HG02763 (cell line): ENCODE measurements around the gene TBL1XR1.
"Not testable (repeated sequence)": the region's sequence is repeated elsewhere in the genome, so short reads cannot be mapped to it uniquely, and the experiment has no call there.

Source experiments
- ATAC-seq: cut with Tn5 transposase; IDR thresholded peaks from one replicate; pipeline ENCODE4 v1.9.1; 2021; ENCODE audit warnings: mild to moderate bottlenecking, moderate library complexity; ENCODE audit not compliant: unreplicated experiment

The TBL1XR1 gene

GRCh38 chr3:177144922-177145321 is 52.4 kb downstream of the TBL1XR1 start:
- peak; percentile 59 for ATAC-seq

DNA sequence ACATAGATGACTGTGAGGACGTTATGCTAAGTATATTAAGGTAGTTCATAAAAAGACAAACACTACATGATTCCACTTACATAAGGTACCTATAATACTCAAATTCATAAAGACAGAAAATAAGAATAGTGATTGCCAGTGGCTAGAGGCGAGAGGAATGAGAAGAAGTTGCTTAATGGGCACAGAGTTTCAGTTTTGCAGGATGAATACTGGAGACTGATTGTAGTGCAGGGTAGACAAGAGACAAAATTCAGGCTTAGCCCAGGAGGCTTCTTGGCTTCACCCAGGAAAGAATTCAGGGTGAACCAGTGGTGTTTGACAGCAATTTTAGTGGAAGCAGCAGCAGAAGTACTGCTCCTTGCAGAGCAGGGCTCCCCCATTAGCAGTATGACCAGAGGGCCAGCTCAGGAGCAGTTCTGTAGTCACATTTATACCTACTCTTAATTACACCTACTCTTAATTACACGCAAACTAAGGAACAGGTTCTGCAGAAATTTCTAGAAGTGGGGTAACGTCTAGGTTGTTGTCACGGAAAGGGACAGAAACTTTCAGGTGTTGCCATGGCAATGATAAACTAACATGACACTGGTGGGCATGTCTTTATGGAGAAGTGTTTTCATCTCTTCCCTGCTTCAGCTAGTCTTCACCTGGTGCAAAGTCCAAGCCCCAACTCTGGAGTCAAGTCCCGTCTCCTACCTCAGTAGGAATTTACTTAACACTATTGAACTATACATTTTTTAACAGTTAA is 55.2 kb downstream of the TBL1XR1 start:
- ATAC-seq, result no peak

- no peak for ATAC-seq
These were observed 55.8 kb downstream of the TBL1XR1 start for GRCh38 chr3:177141471-177141870.

DNA sequence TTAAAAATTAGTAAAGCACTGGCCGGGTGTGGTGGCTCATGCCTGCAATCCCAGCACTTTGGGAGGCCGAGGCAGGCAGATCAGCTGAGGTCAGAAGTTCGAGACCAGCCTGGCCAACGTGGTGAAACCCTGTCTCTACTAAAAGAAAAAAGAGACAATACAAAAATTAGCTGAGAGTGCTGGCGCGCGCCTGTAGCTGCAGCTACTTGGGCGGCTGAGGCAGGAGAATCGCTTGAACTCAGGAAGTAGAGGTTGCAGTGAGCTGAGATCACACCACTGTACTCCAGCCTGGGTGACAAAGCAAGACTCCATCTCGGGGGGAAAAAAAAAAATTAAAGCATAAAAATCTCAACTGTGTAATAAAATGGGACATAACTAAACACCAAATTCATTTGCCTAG is 58.1 kb downstream of the TBL1XR1 start:
- ATAC-seq, result not testable (repeated sequence)

DNA sequence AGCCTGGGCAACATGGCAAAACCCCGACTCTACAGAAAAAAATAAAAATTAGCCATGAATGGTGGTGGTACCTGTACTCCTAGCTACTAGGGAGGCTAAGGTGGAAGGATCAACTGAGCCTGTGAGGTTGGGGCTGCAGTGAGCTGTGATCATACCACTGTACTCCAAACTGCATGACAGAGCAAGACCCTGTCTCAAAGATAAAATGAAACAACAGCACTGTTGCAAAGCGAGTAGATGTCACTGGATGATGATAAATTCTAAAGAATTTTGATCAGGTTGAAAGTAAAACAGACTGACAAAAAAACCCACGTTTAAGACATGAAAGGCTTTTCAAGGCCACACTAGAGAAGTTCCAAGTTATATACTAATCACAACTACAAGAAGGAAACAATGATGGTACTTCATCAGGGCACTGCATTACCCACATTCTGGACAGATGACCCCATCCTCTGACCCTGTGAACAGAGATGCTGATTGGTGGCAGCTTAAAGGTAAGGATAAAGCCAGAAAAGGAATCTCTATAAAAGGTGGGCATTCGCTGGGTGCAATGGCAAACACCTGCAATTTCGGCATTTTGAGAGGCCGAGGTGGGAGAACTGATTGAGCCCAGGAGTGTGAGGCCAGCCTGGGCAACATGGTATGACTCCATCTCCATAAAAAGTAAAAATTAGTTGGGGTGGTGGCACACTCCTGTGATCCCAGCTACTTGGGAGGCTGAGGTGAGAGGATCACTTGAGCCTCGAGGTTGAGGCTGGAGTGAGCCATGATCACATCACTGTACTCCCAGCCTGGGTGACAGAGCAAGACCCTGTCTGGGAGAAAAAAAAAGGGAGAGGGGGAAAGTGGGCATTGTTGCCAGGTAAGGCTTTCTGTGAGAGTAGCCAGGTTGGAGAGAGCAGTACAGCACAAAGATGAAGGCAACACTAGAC is 59.2 kb downstream of the TBL1XR1 start:
- no peak for ATAC-seq

- ATAC-seq, result no peak
These were observed 60.5 kb downstream of the TBL1XR1 start for GRCh38 chr3:177136741-177137140.

GRCh38 chr3:177135841-177136492 is 61.3 kb downstream of the TBL1XR1 start:
- no peak for ATAC-seq

DNA sequence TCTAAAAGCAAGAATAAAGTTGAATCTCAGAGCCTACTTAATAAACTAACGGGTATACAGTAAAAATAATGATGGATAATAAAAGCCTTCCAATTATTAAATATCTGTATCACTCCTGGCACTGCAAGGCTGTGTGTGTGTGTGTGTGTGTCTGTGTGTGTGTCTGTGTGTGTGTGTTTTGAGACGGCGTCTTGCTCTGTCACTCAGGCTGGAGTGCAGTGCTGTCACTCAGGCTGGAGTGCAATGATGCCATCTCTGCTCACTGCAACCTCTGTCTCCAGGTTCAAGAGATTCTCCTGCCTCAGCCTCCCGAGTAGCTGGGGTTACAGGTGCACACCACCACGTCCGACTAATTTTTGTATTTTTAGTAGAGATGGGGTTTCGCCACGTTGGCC is 62.5 kb downstream of the TBL1XR1 start:
- no peak for ATAC-seq

- no peak for ATAC-seq
These were observed 63.1 kb downstream of the TBL1XR1 start for GRCh38 chr3:177133860-177134815.

- no peak for ATAC-seq
These were observed 65.2 kb downstream of the TBL1XR1 start for GRCh38 chr3:177131927-177132636.

- no peak for ATAC-seq
These were observed 70.3 kb downstream of the TBL1XR1 start for GRCh38 chr3:177127008-177127407.

DNA sequence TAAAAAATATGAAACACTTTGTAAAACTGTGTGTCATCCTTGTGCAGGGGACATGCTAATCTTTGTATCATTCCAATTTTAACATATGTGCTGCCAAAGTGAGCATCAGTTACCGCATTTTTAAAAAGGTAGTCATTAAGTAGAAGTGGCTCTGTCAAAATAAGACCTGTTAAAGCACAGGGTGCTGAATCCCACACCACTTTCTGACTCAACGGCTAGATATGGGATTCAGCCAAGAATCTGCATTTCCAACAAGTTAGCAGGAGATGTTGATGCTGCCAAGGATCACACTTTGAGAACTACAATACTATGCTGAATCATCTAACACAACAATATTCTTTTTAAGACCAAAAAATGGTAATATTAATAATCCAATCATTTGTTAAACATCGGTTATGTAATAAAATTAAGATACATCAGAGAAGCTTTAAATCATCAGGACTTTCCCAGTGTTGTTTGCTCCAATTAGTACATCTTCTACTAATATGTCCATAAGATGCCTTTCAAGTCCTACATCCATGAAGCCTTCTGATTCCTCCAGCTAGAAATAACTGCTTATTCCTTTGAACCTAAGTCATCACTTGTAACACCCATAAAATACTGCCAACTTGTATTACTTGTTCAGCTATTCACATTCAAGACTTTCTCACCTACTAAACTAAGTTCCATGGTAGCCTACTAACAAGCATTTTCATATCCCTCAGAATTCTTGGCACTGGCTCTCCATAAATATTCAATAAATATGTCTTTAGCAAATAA is 71.1 kb downstream of the TBL1XR1 start:
- no peak for ATAC-seq

DNA sequence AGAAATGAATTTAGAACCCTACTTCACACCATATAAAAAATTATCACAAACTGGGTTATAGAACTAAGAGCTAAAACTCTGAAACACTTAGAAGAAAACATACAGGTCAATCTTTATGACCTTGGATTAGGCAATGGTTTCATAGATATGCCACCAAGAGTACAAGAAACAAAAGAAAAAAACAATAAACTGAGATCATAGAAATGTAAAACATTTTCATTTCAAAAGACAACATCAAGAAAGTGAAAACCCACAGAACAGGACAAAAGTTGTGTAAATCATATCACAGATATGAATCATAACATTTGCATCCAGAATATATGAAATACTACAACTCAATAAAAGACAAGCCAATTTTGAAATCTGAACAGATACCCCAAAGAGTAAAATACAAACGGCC is 72.4 kb downstream of the TBL1XR1 start:
- no peak for ATAC-seq

GRCh38 chr3:177123822-177124221 is 73.5 kb downstream of the TBL1XR1 start:
- no peak for ATAC-seq

DNA sequence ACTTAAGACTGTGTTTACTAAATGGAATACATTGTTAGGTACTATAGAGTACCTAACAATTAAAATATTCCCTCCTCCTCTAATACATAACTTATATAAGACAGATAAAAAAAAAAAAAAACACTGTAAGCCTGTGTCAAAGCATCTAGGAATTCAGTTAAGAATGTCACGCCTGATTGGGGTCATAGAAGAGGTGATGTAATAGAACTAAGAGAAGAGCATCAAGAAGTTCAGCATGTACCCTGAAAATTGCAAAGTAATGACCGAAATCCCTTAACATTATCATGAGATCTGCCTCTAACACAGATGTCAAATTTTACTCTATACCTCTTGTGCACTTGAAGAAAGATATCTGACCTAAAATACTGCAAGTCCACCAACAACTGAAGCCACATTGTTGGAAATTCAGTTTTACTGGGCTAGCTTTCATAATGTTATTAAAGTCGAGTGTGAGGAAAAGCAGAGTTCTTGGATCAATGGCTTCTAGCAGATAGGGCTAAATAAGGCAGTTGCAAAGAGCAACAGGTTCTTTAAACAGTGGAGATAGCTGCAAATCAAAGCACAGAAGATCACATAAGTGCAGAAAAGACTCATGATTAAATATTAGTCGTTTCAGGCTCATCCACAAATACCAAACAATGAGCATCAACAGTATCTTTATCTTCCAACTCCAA is 75.0 kb downstream of the TBL1XR1 start:
- no peak for ATAC-seq

DNA sequence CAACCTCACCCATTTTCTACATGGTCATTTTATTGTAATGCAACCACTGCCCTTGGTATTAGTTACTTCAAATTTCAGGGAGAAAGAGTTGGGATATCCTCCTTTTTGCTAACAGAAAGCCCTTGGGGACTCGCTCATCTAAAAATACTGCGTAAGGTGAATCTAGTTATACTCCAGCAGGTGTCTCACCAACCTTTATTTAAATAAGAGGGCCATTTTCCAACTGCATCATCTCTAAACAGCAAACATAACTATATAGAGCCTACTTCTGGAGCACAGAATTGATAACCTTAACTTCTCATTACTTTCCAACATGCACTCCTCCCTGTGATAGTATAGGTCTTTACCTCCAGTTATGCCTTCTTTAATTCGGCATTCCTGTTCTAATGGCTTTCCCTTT is 77.5 kb downstream of the TBL1XR1 start:
- ATAC-seq, result no peak

GRCh38 chr3:177114253-177114652 is 83.0 kb downstream of the TBL1XR1 start:
- ATAC-seq, result no peak

- no peak for ATAC-seq
These were observed 85.7 kb downstream of the TBL1XR1 start for GRCh38 chr3:177111541-177111949.
